Measurements from ENCODE around the gene ERGIC1.

The ERGIC1 gene

DNA sequence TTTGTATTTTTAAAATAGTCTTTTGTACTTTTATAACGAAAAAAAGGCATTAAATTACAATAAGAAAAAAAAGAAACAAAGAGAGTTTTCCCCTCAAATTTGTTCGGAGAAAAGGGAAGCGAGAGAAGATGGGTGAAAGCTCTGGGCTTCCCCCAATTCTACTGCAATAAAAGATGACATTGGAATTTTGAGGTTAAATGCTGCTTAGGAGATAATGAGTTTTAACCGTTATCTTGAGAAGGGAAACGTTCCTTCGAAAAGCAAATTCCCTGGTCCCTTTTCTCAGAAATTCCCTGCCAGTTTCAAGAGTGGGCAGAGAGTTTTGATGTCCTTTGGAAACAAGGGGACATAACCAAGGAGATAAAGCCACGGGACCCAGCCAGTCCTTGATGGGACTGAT, 18.4 kb upstream of the ERGIC1 start:
- TF ChIP-seq, protein P1, sequence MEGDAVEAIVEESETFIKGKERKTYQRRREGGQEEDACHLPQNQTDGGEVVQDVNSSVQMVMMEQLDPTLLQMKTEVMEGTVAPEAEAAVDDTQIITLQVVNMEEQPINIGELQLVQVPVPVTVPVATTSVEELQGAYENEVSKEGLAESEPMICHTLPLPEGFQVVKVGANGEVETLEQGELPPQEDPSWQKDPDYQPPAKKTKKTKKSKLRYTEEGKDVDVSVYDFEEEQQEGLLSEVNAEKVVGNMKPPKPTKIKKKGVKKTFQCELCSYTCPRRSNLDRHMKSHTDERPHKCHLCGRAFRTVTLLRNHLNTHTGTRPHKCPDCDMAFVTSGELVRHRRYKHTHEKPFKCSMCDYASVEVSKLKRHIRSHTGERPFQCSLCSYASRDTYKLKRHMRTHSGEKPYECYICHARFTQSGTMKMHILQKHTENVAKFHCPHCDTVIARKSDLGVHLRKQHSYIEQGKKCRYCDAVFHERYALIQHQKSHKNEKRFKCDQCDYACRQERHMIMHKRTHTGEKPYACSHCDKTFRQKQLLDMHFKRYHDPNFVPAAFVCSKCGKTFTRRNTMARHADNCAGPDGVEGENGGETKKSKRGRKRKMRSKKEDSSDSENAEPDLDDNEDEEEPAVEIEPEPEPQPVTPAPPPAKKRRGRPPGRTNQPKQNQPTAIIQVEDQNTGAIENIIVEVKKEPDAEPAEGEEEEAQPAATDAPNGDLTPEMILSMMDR (IDR thresholded peaks at IDR 0.05; ENCODE audit: low read length), result no peak
- TF ChIP-seq EZH2phosphoT487 (IDR thresholded peaks at IDR 0.05; ENCODE audit: low read length), result no peak
- TF ChIP-seq EZH2 (optimal IDR thresholded peaks at IDR 0.05; ENCODE audit: low read depth, low read length), result no peak
- no peaks in the 10 kb centered on the region for H3K9me3 ChIP-seq (replicated peaks; ENCODE audit: insufficient read depth, low read length)
- no peaks in the 10 kb centered on the region for H4K20me1 ChIP-seq (ENCODE audit: insufficient read depth, low read length)
- no peak overlapping the region for H3K4me2 ChIP-seq (ENCODE audit: low read depth, low read length)
- H3K9ac ChIP-seq (ENCODE audit: low read length), result no peak overlapping the region
- no peak overlapping the region for H3K27ac ChIP-seq (ENCODE audit: low read length)
- H3K9me2 ChIP-seq (replicated peaks; ENCODE audit: insufficient read depth, low read length), result no peaks in the 10 kb centered on the region
- no peaks in the 10 kb centered on the region for H3K4me1 ChIP-seq (ENCODE audit: low read length)
- no peaks in the 10 kb centered on the region for H3K79me2 ChIP-seq (ENCODE audit: low read length)
- no peaks in the 10 kb centered on the region for H3K36me3 ChIP-seq (replicated peaks; ENCODE audit: insufficient read depth, low read length)
- H2AFZ ChIP-seq (ENCODE audit: low read length), result no peak overlapping the region
- no peaks in the 10 kb centered on the region for H3F3A ChIP-seq (ENCODE audit: insufficient read depth, low read length)
- no peak overlapping the region for H3K4me3 ChIP-seq (ENCODE audit: low read length)
- DNase-seq, result no peak
- H3K27me3 ChIP-seq (replicated peaks; ENCODE audit: insufficient read depth, low read length), result no peaks in the 10 kb centered on the region

DNA sequence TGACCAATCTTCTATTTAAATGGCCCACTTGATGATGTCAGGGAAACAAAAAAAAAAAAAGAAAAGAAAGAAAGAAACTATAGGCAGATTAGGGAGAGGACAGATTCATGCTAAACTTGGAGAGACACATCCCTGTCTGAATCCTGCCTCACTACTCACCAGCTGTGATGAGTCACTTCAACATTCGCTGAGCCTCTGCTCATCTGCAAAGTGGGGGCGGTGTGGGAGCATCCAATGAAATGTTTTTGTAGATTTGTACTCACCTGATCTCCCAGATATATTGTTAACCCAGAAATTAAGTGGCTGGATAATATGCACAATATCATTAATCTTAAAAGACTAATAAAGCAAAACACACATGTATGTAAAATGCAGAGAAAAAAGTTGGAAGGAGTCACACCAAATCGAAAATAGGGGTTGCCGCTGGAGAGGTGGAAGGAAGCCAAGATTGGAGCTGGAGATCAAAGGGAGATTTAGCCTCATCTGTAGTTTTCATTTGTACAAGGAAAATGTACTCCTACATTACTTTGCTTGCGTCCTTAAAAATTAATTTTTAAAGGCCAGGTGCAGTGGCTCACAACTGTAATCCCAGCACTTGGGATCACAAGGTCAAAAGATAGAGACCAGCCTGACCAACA, 17.0 kb upstream of the ERGIC1 start:
- H3K4me3 ChIP-seq (ENCODE audit: low read length), result no peak overlapping the region
- no peaks in the 10 kb centered on the region for H3K79me2 ChIP-seq (ENCODE audit: low read length)
- TF ChIP-seq EZH2 (optimal IDR thresholded peaks at IDR 0.05; ENCODE audit: low read depth, low read length) (no peak), EZH2phosphoT487 (IDR thresholded peaks at IDR 0.05; ENCODE audit: low read length) (no peak)
- TF ChIP-seq, protein P1 (IDR thresholded peaks at IDR 0.05; ENCODE audit: low read length), result no peak
- H3K4me1 ChIP-seq (ENCODE audit: low read length), result no peaks in the 10 kb centered on the region
- no peaks in the 10 kb centered on the region for H3K27me3 ChIP-seq (replicated peaks; ENCODE audit: insufficient read depth, low read length)
- no peaks in the 10 kb centered on the region for H3F3A ChIP-seq (ENCODE audit: insufficient read depth, low read length)
- H2AFZ ChIP-seq (ENCODE audit: low read length), result no peak overlapping the region
- no peaks in the 10 kb centered on the region for H3K9me2 ChIP-seq (replicated peaks; ENCODE audit: insufficient read depth, low read length)
- DNase-seq, result no peak
- no peak overlapping the region for H3K27ac ChIP-seq (ENCODE audit: low read length)
- H3K9me3 ChIP-seq (replicated peaks; ENCODE audit: insufficient read depth, low read length), result no peaks in the 10 kb centered on the region
- no peaks in the 10 kb centered on the region for H4K20me1 ChIP-seq (ENCODE audit: insufficient read depth, low read length)
- H3K36me3 ChIP-seq (replicated peaks; ENCODE audit: insufficient read depth, low read length), result no peaks in the 10 kb centered on the region
- no peak overlapping the region for H3K9ac ChIP-seq (ENCODE audit: low read length)
- no peak overlapping the region for H3K4me2 ChIP-seq (ENCODE audit: low read depth, low read length)

DNA sequence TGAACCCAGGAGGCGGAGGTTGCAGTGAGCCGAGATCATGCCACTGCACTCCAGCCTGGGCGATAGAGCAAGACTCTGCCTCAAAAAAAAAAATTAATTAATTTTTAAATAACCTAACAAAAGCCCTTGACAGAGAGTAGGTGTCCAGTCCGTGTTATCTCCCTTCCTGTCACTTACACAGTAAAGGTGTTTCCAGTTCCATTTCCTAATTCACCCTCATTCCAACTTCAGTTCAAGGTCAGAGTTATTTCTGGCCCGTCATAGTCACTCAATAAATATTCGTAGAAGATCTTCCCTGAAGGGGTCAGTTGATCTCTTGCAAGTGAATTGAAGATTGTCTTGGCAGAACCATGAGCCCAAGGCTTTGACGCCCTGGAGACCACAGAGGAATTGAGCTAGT, 16.4 kb upstream of the ERGIC1 start:
- no peaks in the 10 kb centered on the region for H3K27me3 ChIP-seq (replicated peaks; ENCODE audit: insufficient read depth, low read length)
- H3K4me2 ChIP-seq (ENCODE audit: low read depth, low read length), result no peak overlapping the region
- no peak overlapping the region for H3K4me3 ChIP-seq (ENCODE audit: low read length)
- no peak for DNase-seq
- no peaks in the 10 kb centered on the region for H4K20me1 ChIP-seq (ENCODE audit: insufficient read depth, low read length)
- no peaks in the 10 kb centered on the region for H3K9me3 ChIP-seq (replicated peaks; ENCODE audit: insufficient read depth, low read length)
- TF ChIP-seq EZH2phosphoT487 (IDR thresholded peaks at IDR 0.05; ENCODE audit: low read length) (no peak), EZH2 (optimal IDR thresholded peaks at IDR 0.05; ENCODE audit: low read depth, low read length) (no peak)
- TF ChIP-seq, protein P1 (IDR thresholded peaks at IDR 0.05; ENCODE audit: low read length), result no peak
- no peaks in the 10 kb centered on the region for H3K9me2 ChIP-seq (replicated peaks; ENCODE audit: insufficient read depth, low read length)
- H2AFZ ChIP-seq (ENCODE audit: low read length), result no peak overlapping the region
- H3K36me3 ChIP-seq (replicated peaks; ENCODE audit: insufficient read depth, low read length), result no peaks in the 10 kb centered on the region
- no peak overlapping the region for H3K9ac ChIP-seq (ENCODE audit: low read length)
- no peaks in the 10 kb centered on the region for H3K4me1 ChIP-seq (ENCODE audit: low read length)
- no peak overlapping the region for H3K27ac ChIP-seq (ENCODE audit: low read length)
- H3F3A ChIP-seq (ENCODE audit: insufficient read depth, low read length), result no peaks in the 10 kb centered on the region
- H3K79me2 ChIP-seq (ENCODE audit: low read length), result no peaks in the 10 kb centered on the region
